CD14-positive monocyte (primary cell): ENCODE measurements around the gene UVSSA. TPM values are rescaled to one million over a fixed set of nuclear protein-coding genes. Genes with fewer than 3 reads are reported as not detected.
A peak's percentile ranks its signal among the peaks of the same experiment; 100 is the strongest.

ENCODE experiments used
- DNase-seq, 3 donors: peaks; one replicate each; pipeline ENCODE4 v3.0.0-alpha.2; 2011 to 2022
- H2AFZ ChIP-seq: 2 replicates; pipeline ENCODE4 v1.6.0; 2012; ENCODE audit warnings: mild to moderate bottlenecking, low read depth, low read length, inconsistent platforms; ENCODE audit not compliant: insufficient read depth, poor library complexity, severe bottlenecking
- H3K27ac ChIP-seq, 2 donors: 1 replicate in 1 of 2; 2 replicates in 1 of 2; pipeline ENCODE4 v1.5.1; 2012 to 2013; ENCODE audit warnings: low read length in 2 of 2, control low read depth in 1 of 2, inconsistent platforms in 1 of 2, low read depth in 1 of 2, mild to moderate bottlenecking in 1 of 2
- H3K27me3 ChIP-seq, 2 donors: one replicate each; pipeline versions ENCODE4 v1.6.0 to v1.6.1; 2011 to 2013; ENCODE audit warnings: low read length in 2 of 2; ENCODE audit not compliant: control insufficient read depth in 2 of 2, insufficient read depth in 2 of 2
- H3K36me3 ChIP-seq, 2 donors: replicated peaks in 1 of 2; 1 replicate in 1 of 2; 2 replicates in 1 of 2; pipeline versions ENCODE4 v1.5.1 to v1.6.1; 2012 to 2013; ENCODE audit warnings: low read length in 2 of 2, control low read depth in 1 of 2, inconsistent platforms in 1 of 2, mild to moderate bottlenecking in 1 of 2; ENCODE audit not compliant: insufficient read depth in 2 of 2, control insufficient read depth in 1 of 2
- H3K4me1 ChIP-seq, 2 donors: 1 replicate in 1 of 2; 2 replicates in 1 of 2; pipeline versions ENCODE4 v1.5.1 to v1.6.1; 2012 to 2013; ENCODE audit warnings: low read length in 2 of 2, control low read depth in 1 of 2, inconsistent platforms in 1 of 2, mild to moderate bottlenecking in 1 of 2, moderate library complexity in 1 of 2; ENCODE audit not compliant: insufficient read depth in 2 of 2, control insufficient read depth in 1 of 2
- H3K4me2 ChIP-seq: replicated peaks from 2 replicates; pipeline ENCODE3; 2012; ENCODE audit warnings: low read length, moderate library complexity, mild to moderate bottlenecking; ENCODE audit not compliant: poor library complexity, severe bottlenecking; ENCODE audit errors: extremely low read depth
- H3K4me3 ChIP-seq, 3 experiments: fragments of 200-600 bp in 1 of 3; sonication (generic) in 1 of 3; replicated peaks in 1 of 3; 1 replicate in 2 of 3; 2 replicates in 1 of 3; pipeline ENCODE4 v1.5.1; 2011 to 2013; ENCODE audit warnings: low read length in 3 of 3, mild to moderate bottlenecking in 3 of 3, control low read depth in 2 of 3, low read depth in 2 of 3, inconsistent platforms in 1 of 3, moderate library complexity in 1 of 3
- H3K79me2 ChIP-seq: 2 replicates; pipeline ENCODE4 v1.6.0; 2012; ENCODE audit warnings: mild to moderate bottlenecking, control low read depth, inconsistent platforms, low read length, moderate library complexity; ENCODE audit not compliant: insufficient read depth
- H3K9ac ChIP-seq: 2 replicates; pipeline ENCODE4 v1.6.0; 2017; ENCODE audit warnings: low read length, mild to moderate bottlenecking; ENCODE audit not compliant: insufficient read depth, poor library complexity, severe bottlenecking
- H3K9me3 ChIP-seq, 2 donors: replicated peaks in 1 of 2; 1 replicate in 1 of 2; 2 replicates in 1 of 2; pipeline versions ENCODE4 v1.5.1 to v1.6.1; 2012 to 2013; ENCODE audit warnings: low read length in 2 of 2, control low read depth in 1 of 2; ENCODE audit not compliant: control insufficient read depth in 1 of 2, insufficient read depth in 1 of 2
- H4K20me1 ChIP-seq: 2 replicates; pipeline ENCODE4 v1.6.0; 2012; ENCODE audit warnings: mild to moderate bottlenecking, low read length, control low read depth, moderate library complexity; ENCODE audit not compliant: insufficient read depth
- H3K27ac Mint-ChIP-seq, 7 donors: one replicate each; pipeline ENCODE4 v1.8.0; 2020; ENCODE audit warnings: mild to moderate bottlenecking in 7 of 7, mixed read lengths in 7 of 7, moderate library complexity in 6 of 7, inconsistent platforms in 2 of 7
- H3K27me3 Mint-ChIP-seq, 3 donors: one replicate each; pipeline ENCODE4 v1.8.0; 2021 to 2022; ENCODE audit warnings: low read depth in 3 of 3, mild to moderate bottlenecking in 3 of 3, mixed read lengths in 3 of 3, moderate library complexity in 3 of 3, inconsistent platforms in 1 of 3
- H3K36me3 Mint-ChIP-seq, 2 donors: one replicate each; pipeline ENCODE4 v1.8.0; 2020; ENCODE audit warnings: mixed read lengths in 2 of 2, inconsistent platforms in 1 of 2, mild to moderate bottlenecking in 1 of 2
- H3K4me1 Mint-ChIP-seq: one replicate; pipeline ENCODE4 v1.8.0; 2020; ENCODE audit warnings: mild to moderate bottlenecking, mixed read lengths
- H3K4me3 Mint-ChIP-seq, 2 donors: one replicate each; pipeline ENCODE4 v1.8.0; 2020; ENCODE audit warnings: mild to moderate bottlenecking in 2 of 2, mixed read lengths in 2 of 2, moderate library complexity in 1 of 2
- H3K9me3 Mint-ChIP-seq, 7 donors: one replicate each; pipeline ENCODE4 v1.8.0; 2020 to 2022; ENCODE audit warnings: mixed read lengths in 7 of 7, mild to moderate bottlenecking in 6 of 7, moderate library complexity in 6 of 7, inconsistent platforms in 2 of 7
- CTCF ChIP-seq: fragments of 200-600 bp; IDR thresholded peaks from one replicate; pipeline ENCODE4 v1.8.0; 2022; ENCODE audit warnings: antibody characterized with exemption, mild to moderate bottlenecking
- WGBS: methylation state at CpG from one replicate; pipeline ENCODE4 v1.1.5; 2013; ENCODE audit warnings: missing lambda C conversion rate; ENCODE audit not compliant: insufficient coverage; 5-methylcytosine and 5-hydroxymethylcytosine counted together
- intact Hi-C, 2 donors: fragments of 100-400 bp; cut with micrococcal nuclease; formaldehyde crosslinking; loops; one replicate each; pipeline versions ENCODE4 v1.15.0 to v1.15.1; 2023
- polyA plus RNA-seq, 3 donors: library from polyadenylated mRNA; depleted of rRNA in 1 of 3; unstranded in 2 of 3; stranded (reverse) in 1 of 3; fragments of 300-500 nt in 2 of 3; fragments of >200 nt in 1 of 3; fragmentation: Illumina TruSeq in 2 of 3; gene quantifications; 1 replicate in 2 of 3; 2 replicates in 1 of 3; pipeline ENCODE4 v1.2.3, GENCODE V29; 2012 to 2021

Gene UVSSA
- polyA plus RNA-seq, 3 donors, result 2.6 to 54.0 (median 4.8) TPM

DNA sequence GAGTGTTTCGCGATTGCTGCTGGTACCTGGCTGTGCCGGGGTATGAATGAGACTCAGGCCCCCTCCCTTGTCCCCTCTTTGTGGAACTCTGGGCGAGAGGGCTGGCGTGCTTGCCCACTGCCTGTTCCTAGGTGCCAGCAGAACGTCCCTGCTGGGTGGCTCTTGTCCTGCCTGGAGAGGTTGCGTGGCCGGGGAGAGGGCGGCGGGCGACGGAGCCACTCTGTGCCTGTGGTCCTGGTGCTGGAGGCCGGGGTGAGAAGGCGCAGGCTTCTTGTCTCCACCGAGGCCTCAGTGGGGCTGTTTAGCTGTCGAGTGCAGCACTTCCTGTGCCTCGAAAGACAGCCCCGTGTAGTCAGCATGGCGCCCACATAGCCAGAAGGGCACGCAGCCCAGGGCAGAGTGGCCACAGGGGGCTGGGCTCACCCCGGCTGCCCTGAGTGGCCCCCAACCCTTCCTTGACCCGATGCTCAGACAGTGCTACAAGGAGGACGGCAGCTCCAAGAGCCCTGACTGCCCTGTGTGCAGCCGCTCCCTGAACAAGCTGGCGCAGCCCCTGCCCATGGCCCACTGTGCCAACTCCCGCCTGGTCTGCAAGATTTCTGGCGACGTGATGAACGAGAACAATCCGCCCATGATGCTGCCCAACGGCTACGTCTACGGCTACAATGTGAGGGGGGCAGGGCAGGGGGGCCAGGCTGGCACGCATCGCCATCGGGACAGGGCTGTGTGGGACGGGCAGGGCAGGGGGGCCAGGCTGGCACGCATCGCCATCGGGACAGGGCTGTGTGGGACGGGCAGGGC lies 8.9 kb upstream of the UVSSA start:
- 97% methylated on average over 40 of the region's 41 CpGs for WGBS
- H3K4me3 ChIP-seq, result no peak overlapping the region
- peaks cover 12 to 13% of the 10 kb centered on the region in 2 donors for H3K4me1 ChIP-seq
- Mint-ChIP-seq H3K4me3 (no peak overlapping the region), H3K9me3 (peaks cover 33 to 58% (median 49%) of the 10 kb centered on the region in 7 donors), H3K4me1 (peaks cover 8% of the 10 kb centered on the region), H3K36me3 (peaks cover 54 to 74% of the 10 kb centered on the region in 2 donors), H3K27me3 (peaks cover 0 to 2% (median 2%) of the 10 kb centered on the region in 3 donors), H3K27ac (peak overlapping the region in 5 of 7 donors; percentile 77 to 89 (median 88))
- H3K27me3 ChIP-seq, result no peaks in the 10 kb centered on the region
- H3K27ac ChIP-seq, result peak overlapping the region in 1 of 2 donors; percentile 79
- peaks cover 37 to 61% of the 10 kb centered on the region in 2 donors for H3K9me3 ChIP-seq
- H3K36me3 ChIP-seq, result peaks cover 45 to 67% of the 10 kb centered on the region in 2 donors
- no peak overlapping the region for H2AFZ ChIP-seq
- no peak overlapping the region for H3K4me2 ChIP-seq
- intact Hi-C loops, result no loop called here
- no peaks in the 10 kb centered on the region for H4K20me1 ChIP-seq
- DNase-seq, result no peak
- TF ChIP-seq CTCF, result no peak
- no peaks in the 10 kb centered on the region for H3K79me2 ChIP-seq
- no peak overlapping the region for H3K9ac ChIP-seq

DNA sequence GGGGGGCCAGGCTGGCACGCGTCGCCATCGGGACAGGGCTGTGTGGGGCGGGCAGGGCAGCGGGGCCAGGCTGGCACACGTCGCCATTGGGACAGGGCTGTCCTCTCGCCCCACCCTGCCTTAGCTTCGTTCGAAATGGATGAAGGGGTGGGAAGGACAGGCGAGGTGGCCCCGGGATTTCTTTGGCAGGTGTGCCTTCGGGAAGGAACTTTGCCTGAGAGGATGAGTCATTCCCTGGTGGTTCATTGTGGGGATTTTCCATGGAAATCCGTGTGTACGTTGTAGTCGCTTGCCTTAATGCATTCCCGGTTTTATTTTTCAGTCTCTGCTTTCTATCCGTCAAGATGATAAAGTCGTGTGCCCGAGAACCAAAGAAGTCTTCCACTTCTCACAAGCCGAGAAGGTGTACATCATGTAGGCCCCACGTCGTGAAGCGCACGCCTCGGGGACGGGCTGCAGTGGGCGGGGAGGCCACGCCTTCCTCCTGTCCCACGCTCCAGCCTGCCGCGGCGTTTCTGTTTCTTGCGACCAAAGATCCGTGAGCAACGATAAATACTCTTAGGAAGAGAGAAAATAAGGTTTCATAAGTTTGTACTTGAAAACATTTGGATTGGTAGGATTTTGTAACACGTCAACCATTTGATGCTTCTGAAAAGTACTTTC lies 8.1 kb upstream of the UVSSA start:
- Histone ChIP-seq H3K27ac (no peak overlapping the region), H3K4me1 (peaks cover 8 to 10% of the 10 kb centered on the region in 2 donors), H3K4me3 (no peak overlapping the region), H3K4me2 (no peak overlapping the region), H3K9ac (no peak overlapping the region), H3K9me3 (peaks cover 37 to 61% of the 10 kb centered on the region in 2 donors), H3K36me3 (peaks cover 45 to 66% of the 10 kb centered on the region in 2 donors), H3K79me2 (no peaks in the 10 kb centered on the region), H2AFZ (no peak overlapping the region), H3K27me3 (no peaks in the 10 kb centered on the region), H4K20me1 (no peaks in the 10 kb centered on the region)
- no peak for DNase-seq
- H3K27ac Mint-ChIP-seq, result no peak overlapping the region
- H3K9me3 Mint-ChIP-seq, result peaks cover 33 to 58% (median 49%) of the 10 kb centered on the region in 7 donors
- H3K27me3 Mint-ChIP-seq, result peaks cover 0 to 2% (median 2%) of the 10 kb centered on the region in 3 donors
- intact Hi-C loops, result no loop called here
- H3K36me3 Mint-ChIP-seq, result peaks cover 54 to 75% of the 10 kb centered on the region in 2 donors
- WGBS, result 98% methylated on average over 34 of the region's 38 CpGs
- no peak for TF ChIP-seq CTCF
- H3K4me1 Mint-ChIP-seq, result peaks cover 6% of the 10 kb centered on the region
- peak overlapping the region in 1 of 2 donors; percentile 37 for H3K4me3 Mint-ChIP-seq
